Measurements from ENCODE around the gene CNOT3. TPM values are rescaled to one million over a fixed set of nuclear protein-coding genes. Genes with fewer than 3 reads are reported as not detected.

Gene CNOT3
- total and polyA plus RNA-seq, 2 donors (not counting 1 experiment from before 2014, with no cell fraction given): 28.1 to 82.1 TPM

DNA sequence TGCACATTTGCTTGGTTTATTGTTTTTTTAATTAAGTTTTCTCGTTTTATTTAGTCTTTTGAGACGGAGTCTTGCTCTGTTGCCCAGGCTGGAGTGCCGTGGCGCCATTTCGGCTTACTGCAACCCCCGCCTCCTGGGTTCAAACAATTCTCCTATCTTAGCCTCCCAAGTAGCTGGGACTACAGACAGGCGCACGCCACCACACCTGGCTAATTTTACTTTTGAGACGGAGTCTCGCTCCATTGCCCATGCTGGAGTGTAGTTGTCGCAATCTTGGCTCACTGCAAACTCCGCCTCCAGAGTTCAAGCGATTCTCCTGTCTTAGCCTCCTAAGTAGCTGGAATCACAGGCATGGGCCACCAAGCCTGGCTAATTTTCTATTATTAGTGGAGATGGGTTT is 64.4 kb downstream of the CNOT3 start:
- peaks cover 61% of the 10 kb centered on the region for H4K20me1 ChIP-seq (ENCODE audit: control insufficient read depth, insufficient read depth, low read length, poor library complexity, severe bottlenecking)
- DNase-seq (peak; percentile 30), ATAC-seq (ENCODE audit: low read depth) (no peak)
- H3K4me3 ChIP-seq (ENCODE audit: control extremely low read depth in 1 of 5, extremely low read depth in 1 of 5, insufficient read depth in 1 of 5, low read depth in 2 of 5, low read length in 4 of 5): peak overlapping the region; percentile 64 to 100 (median 95)
- CTCF ChIA-PET: interaction anchor here (4.9 kb wide), 1 partner anchor 12 kb away, joined by 30 read pairs; the partner anchor contains the start of genes MBOAT7 and TSEN34
- Mint-ChIP-seq H3K4me1 (peaks cover 59% of the 10 kb centered on the region), H3K9me3 (ENCODE audit: insufficient read depth) (no peaks in the 10 kb centered on the region), H3K27me3 (no peaks in the 10 kb centered on the region), H3K27ac (peak overlapping the region; percentile 98), H3K4me3 (peak overlapping the region; percentile 96)
- peak overlapping the region; percentile 88 for H3K4me2 ChIP-seq (replicated peaks; ENCODE audit: low read depth, low read length, poor library complexity, severe bottlenecking)
- H3K9me3 ChIP-seq (ENCODE audit: control extremely low read depth in 1 of 3, control insufficient read depth in 2 of 3, insufficient read depth in 1 of 3, low read length in 2 of 3): no peaks in the 10 kb centered on the region
- intact Hi-C loops (cut with micrococcal nuclease): loop anchor here (1.0 to 5.0 kb wide), 3 partner anchors 40 to 1475 kb away; partner anchors contain the start of genes EPN1 and LENG8
- H3K27me3 ChIP-seq (replicated peaks in 1 of 4; ENCODE audit: control extremely low read depth in 1 of 4, control insufficient read depth in 3 of 4, insufficient read depth in 4 of 4, low read length in 3 of 4): no peaks in the 10 kb centered on the region
- no peak overlapping the region for H2AFZ ChIP-seq (ENCODE audit: insufficient read depth, low read depth, low read length, poor library complexity, severe bottlenecking)
- H3K79me2 ChIP-seq (ENCODE audit: control insufficient read depth, insufficient read depth, low read length): peaks cover 67% of the 10 kb centered on the region
- peaks cover 7 to 58% of the 10 kb centered on the region in 2 experiments for H3K36me3 ChIP-seq (replicated peaks in 1 of 2; ENCODE audit: control extremely low read depth in 1 of 2, control insufficient read depth in 1 of 2, extremely low read depth in 1 of 2, insufficient read depth in 2 of 2, low read length in 1 of 2)
- H3K9ac ChIP-seq (ENCODE audit: low read length): peak overlapping the region; percentile 96
- no peak for TF ChIP-seq EZH2 (IDR thresholded peaks at IDR 0.05; ENCODE audit: borderline replicate concordance, insufficient read depth, low read depth, low read length, poor library complexity, severe bottlenecking)
- TF ChIP-seq, protein P1, sequence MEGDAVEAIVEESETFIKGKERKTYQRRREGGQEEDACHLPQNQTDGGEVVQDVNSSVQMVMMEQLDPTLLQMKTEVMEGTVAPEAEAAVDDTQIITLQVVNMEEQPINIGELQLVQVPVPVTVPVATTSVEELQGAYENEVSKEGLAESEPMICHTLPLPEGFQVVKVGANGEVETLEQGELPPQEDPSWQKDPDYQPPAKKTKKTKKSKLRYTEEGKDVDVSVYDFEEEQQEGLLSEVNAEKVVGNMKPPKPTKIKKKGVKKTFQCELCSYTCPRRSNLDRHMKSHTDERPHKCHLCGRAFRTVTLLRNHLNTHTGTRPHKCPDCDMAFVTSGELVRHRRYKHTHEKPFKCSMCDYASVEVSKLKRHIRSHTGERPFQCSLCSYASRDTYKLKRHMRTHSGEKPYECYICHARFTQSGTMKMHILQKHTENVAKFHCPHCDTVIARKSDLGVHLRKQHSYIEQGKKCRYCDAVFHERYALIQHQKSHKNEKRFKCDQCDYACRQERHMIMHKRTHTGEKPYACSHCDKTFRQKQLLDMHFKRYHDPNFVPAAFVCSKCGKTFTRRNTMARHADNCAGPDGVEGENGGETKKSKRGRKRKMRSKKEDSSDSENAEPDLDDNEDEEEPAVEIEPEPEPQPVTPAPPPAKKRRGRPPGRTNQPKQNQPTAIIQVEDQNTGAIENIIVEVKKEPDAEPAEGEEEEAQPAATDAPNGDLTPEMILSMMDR (IDR thresholded peaks at IDR 0.05): no peak
- H3K27ac ChIP-seq (ENCODE audit: low read length in 2 of 2): peak overlapping the region in 1 of 2 donors; percentile 95
- POLR2A ChIA-PET: interaction anchor here (1.0 to 4.8 kb wide), 3 partner anchors 12 to 245 kb away, joined by 4 to 73 read pairs (median 11); partner anchors contain the start of genes LENG1, MBOAT7 and TSEN34
- WGBS (ENCODE audit: insufficient coverage): 63% methylated on average over 6 of the region's 13 CpGs
- H3K4me1 ChIP-seq (ENCODE audit: control insufficient read depth in 2 of 2, insufficient read depth in 2 of 2, low read length in 2 of 2): peaks cover 38 to 54% of the 10 kb centered on the region in 2 donors

DNA sequence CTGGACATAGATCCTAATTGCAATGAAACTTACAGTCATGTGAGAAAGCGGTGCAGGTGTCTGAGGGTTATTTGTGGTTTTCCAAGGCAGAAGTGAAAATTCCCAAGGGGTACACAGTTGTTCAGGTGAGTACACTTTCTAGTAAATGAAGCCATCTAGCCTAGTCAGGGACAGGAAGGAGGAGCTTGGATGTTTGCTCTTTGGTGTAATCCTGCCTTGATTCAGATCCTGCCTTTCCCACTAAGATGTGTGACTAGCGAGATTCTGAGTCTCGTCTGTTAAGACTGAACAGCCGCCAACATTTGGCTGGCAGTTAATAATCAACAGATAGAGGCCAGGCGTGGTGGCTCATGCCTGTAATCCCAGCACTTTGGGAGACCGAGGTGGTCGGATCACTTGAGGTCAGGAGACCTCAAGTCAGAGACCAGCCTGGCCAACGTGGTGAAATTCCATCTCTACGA is 65.6 kb downstream of the CNOT3 start:
- Histone ChIP-seq H3K4me1 (ENCODE audit: control insufficient read depth in 2 of 2, insufficient read depth in 2 of 2, low read length in 2 of 2) (peaks cover 46 to 66% of the 10 kb centered on the region in 2 donors), H3K79me2 (ENCODE audit: control insufficient read depth, insufficient read depth, low read length) (peaks cover 76% of the 10 kb centered on the region), H3K9me3 (ENCODE audit: control extremely low read depth in 1 of 3, control insufficient read depth in 2 of 3, insufficient read depth in 1 of 3, low read length in 2 of 3) (no peaks in the 10 kb centered on the region), H2AFZ (ENCODE audit: insufficient read depth, low read depth, low read length, poor library complexity, severe bottlenecking) (no peak overlapping the region), H3K4me3 (ENCODE audit: control extremely low read depth in 1 of 5, extremely low read depth in 1 of 5, insufficient read depth in 1 of 5, low read depth in 2 of 5, low read length in 4 of 5) (no peak overlapping the region), H3K4me2 (replicated peaks; ENCODE audit: low read depth, low read length, poor library complexity, severe bottlenecking) (peak overlapping the region; percentile 88), H3K27ac (ENCODE audit: low read length in 2 of 2) (no peak overlapping the region), H3K36me3 (replicated peaks in 1 of 2; ENCODE audit: control extremely low read depth in 1 of 2, control insufficient read depth in 1 of 2, extremely low read depth in 1 of 2, insufficient read depth in 2 of 2, low read length in 1 of 2) (peaks cover 7 to 67% of the 10 kb centered on the region in 2 experiments), H3K27me3 (replicated peaks in 1 of 4; ENCODE audit: control extremely low read depth in 1 of 4, control insufficient read depth in 3 of 4, insufficient read depth in 4 of 4, low read length in 3 of 4) (no peaks in the 10 kb centered on the region), H3K9ac (ENCODE audit: low read length) (peak overlapping the region; percentile 1), H4K20me1 (ENCODE audit: control insufficient read depth, insufficient read depth, low read length, poor library complexity, severe bottlenecking) (peaks cover 73% of the 10 kb centered on the region)
- no peak for ATAC-seq (ENCODE audit: low read depth)
- 79% methylated on average over 8 of the region's 9 CpGs for WGBS (ENCODE audit: insufficient coverage)
- peak; percentile 23 for DNase-seq
- Mint-ChIP-seq H3K27me3 (no peaks in the 10 kb centered on the region), H3K4me1 (peaks cover 71% of the 10 kb centered on the region), H3K4me3 (peak overlapping the region; percentile 96), H3K27ac (peak overlapping the region; percentile 46), H3K9me3 (ENCODE audit: insufficient read depth) (no peaks in the 10 kb centered on the region)
- intact Hi-C loops (cut with micrococcal nuclease): loop anchor here (5.0 kb wide), 1 partner anchor 1474 kb away; the partner anchor contains the start of gene EPN1
- POLR2A ChIA-PET: interaction anchor here (4.8 kb wide), 1 partner anchor 13 kb away, joined by 73 read pairs; the partner anchor contains the start of genes MBOAT7 and TSEN34
- TF ChIP-seq, protein P1 (IDR thresholded peaks at IDR 0.05): no peak
- no peak for TF ChIP-seq EZH2 (IDR thresholded peaks at IDR 0.05; ENCODE audit: borderline replicate concordance, insufficient read depth, low read depth, low read length, poor library complexity, severe bottlenecking)
- CTCF ChIA-PET: interaction anchor here (4.9 kb wide), 1 partner anchor 14 kb away, joined by 30 read pairs; the partner anchor contains the start of genes MBOAT7 and TSEN34
